Stimulated activated CD4-positive, alpha-beta T cell treated with anti-CD3 and anti-CD28 coated beads, Interleukin-12 subunit alpha, Interleukin-12 subunit beta, amount 100 ng/mL, for 48 hours (primary cell): ENCODE measurements around the gene LRRC46.

Experiments
- DNase-seq, 3 donors: peaks; one replicate each; pipeline ENCODE4 v3.0.0-alpha.2; 2020; ENCODE audit warnings: low read depth in 2 of 3, low spot score in 1 of 3

The LRRC46 gene

GRCh38 chr17:47808830-47809480, 22.5 kb upstream of the LRRC46 start:
- DNase-seq, result no peak

GRCh38 chr17:47810200-47810821, 21.2 kb upstream of the LRRC46 start:
- DNase-seq, result no peak

- no peak for DNase-seq
Measured at GRCh38 chr17:47810901-47811635, 20.4 kb upstream of the LRRC46 start.

- no peak for DNase-seq
Measured at GRCh38 chr17:47811709-47812108, 19.8 kb upstream of the LRRC46 start.

GRCh38 chr17:47812146-47812920, 19.1 kb upstream of the LRRC46 start:
- no peak for DNase-seq

GRCh38 chr17:47813077-47813476, 18.4 kb upstream of the LRRC46 start:
- DNase-seq, result no peak

- no peak for DNase-seq
Measured at GRCh38 chr17:47813512-47814031, 17.9 kb upstream of the LRRC46 start.

- DNase-seq, result no peak
Measured at GRCh38 chr17:47815106-47815918, 16.2 kb upstream of the LRRC46 start.

- DNase-seq, result no peak
Measured at GRCh38 chr17:47816111-47816735, 15.2 kb upstream of the LRRC46 start.

GRCh38 chr17:47816947-47817346, 14.5 kb upstream of the LRRC46 start:
- no peak for DNase-seq

GRCh38 chr17:47818002-47818695, 13.3 kb upstream of the LRRC46 start:
- no peak for DNase-seq

GRCh38 chr17:47819475-47819874, 12.0 kb upstream of the LRRC46 start:
- DNase-seq, result no peak

GRCh38 chr17:47820033-47820789, 11.3 kb upstream of the LRRC46 start:
- DNase-seq, result no peak

- DNase-seq, result no peak
Measured at GRCh38 chr17:47821031-47821423, 10.4 kb upstream of the LRRC46 start.

GRCh38 chr17:47821424-47822391, 9.8 kb upstream of the LRRC46 start, which contains the start of gene OSBPL7:
Gene OSBPL7, minus strand, starts transcription at chr17:47821794. Its CDS starts 1,516 bp downstream, at chr17:47820278.
- DNase-seq, result peak; percentile 41 to 61 (median 52)

GRCh38 chr17:47822785-47823184, 8.7 kb upstream of the LRRC46 start:
- DNase-seq, result no peak

- no peak for DNase-seq
Measured at GRCh38 chr17:47823519-47823918, 8.0 kb upstream of the LRRC46 start.
